GM21737 (cell line): ENCODE data around the gene OR6C75.
"Not testable (repeated sequence)": the region's sequence is repeated elsewhere in the genome, so short reads cannot be mapped to it uniquely, and the experiment has no call there.

Experiments
- ATAC-seq: cut with Tn5 transposase; IDR thresholded peaks from one replicate; pipeline ENCODE4 v1.9.1; 2021; ENCODE audit warnings: mild to moderate bottlenecking, moderate library complexity; ENCODE audit not compliant: unreplicated experiment

OR6C75 gene

DNA sequence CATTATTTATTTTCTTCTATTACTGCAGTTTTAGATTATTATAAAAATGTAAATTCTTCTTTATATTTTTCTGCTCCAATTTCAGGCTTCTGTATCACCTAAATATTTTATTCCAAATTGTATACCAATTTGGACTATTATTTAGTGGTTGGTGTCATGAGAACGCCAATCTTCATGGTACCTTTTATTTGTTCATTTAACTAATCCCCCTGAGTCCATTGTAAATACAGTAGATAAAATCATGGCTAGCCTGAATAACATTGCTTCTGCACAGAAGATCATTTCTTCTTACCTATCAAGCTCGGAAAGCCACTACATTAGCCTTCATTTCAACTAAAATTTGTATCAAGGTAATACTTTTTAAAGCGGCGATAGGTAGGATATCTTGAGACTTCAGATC is at the start of gene OR6C75:
Gene OR6C75 (plus strand): TSS at position 301 of the 400 bp plus-strand sequence. CDS start 2,136 bp downstream, outside the sequence.
- no peak for ATAC-seq

DNA sequence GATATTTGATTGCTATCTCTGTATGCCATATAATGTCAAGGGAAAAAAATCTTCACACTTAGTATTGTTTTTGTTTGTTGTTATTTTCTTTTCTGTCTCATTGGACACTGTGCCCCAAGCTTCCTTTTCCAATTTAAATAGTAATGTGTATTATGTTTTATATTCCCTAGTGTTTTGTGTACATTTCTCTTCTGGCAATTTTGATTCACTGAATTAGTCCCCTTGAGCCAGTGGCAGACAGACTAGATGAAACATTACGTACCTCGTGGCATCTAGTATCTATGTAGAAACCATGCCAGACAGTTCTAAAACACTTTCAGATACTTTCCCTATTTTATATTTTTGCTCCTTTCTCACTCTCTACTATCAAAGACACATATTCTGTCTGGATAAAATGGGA is 48.7 kb upstream of the OR6C75 start, which contains the start of gene OR6C1:
Gene OR6C1 (plus strand): TSS at position 301 of the 400 bp plus-strand sequence. CDS start 6,257 bp downstream, outside the sequence.
- no peak for ATAC-seq

DNA sequence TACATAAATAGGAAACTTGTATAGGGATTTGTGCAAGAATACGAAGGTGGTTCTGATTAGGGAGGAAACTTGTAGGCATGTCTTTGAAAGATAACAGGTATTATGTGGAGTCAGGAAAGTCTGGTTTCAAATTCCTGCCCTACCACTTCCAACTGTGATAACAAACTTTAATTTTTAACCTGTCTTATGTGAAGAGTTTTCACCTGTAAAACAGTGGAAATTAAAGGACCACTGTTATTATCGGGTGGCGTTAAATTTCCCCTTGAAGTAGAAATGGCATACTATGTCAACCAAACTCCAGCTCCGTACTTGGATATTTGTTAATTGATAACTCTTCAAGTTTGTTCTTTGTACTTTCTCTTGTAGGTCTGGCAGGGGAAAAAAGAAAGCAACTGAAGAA is 42.6 kb upstream of the OR6C75 start:
- no peak for ATAC-seq

DNA sequence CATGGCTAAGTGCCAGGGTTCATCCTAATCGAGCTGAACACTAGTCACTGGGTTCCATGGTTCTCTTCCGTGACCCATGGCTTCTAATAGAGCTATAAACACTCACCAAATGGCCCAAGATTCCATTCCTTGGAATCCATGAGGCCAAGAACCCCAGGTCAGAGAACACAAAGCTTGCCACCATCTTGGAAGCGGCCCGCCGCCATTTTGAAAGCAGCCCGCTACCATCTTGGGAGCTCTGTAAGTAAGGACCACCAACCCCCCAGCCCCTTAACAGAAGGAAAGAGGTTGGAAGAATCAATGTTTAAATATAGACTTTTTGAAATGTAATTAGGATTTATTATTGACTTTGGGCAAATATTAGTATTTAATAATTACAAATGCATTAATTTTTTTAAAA is 37.0 kb upstream of the OR6C75 start:
- not testable (repeated sequence) for ATAC-seq

DNA sequence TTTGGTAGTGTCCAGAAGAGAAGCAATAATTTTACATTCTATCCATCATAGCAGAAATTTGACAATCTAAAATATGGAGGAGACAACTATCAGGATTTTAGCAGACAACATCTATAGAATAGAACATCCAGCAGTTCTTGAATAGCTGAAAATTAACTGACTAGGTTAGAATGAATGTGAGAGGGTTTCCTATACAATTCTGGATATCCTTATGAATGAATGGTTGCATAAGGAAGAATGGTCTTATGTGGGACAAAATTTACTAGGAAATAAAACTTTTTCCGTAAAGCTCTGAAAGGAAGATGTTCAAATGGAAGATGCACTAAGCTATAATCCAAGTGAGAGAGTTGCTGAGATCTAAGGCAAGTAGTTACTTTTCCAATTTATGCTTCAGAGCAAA is 32.3 kb upstream of the OR6C75 start, which contains the start of gene OR6C3:
Gene OR6C3 (plus strand): TSS at position 301 of the 400 bp plus-strand sequence. CDS start 955 bp downstream, outside the sequence.
- ATAC-seq: no peak

DNA sequence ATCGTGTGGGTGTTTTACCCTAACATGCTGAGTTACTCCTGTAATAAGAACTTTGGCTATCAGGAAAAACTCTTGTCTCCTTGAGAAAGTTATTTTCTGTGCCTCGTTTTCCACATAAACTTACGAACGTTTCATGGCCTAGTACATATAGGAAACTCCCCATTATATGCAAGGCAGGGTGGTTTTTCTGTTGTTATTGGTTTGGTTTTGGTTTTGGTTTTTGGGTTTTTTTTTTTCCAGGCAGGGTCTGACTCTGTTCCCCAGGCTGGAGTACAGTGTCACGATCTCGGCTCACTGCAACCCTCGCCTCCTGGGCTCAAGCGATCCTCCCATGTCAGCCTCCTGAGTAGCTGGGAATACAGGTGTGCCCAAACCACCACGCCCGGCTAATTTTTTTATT is 26.8 kb upstream of the OR6C75 start:
- ATAC-seq: no peak

DNA sequence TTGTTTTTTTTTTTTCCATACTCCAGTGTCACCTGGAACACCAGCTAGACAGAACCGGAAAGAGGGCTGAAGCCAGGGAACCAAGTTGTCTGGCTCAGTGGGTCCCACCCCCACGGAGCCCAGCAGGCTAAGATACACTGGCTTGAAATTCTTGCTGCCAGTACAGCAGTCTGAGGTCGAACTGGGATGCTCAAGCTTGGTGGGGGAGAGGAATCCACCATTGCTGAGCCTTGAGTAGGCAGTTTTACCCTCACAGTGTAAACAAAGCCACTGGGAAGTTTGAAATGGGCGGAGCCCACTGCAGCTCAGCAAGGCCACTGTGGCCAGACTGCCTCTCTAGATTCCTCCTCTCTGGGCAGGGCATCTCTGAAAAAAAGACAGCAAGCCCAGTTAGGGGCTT is 7.4 kb upstream of the OR6C75 start:
- not testable (repeated sequence) for ATAC-seq

DNA sequence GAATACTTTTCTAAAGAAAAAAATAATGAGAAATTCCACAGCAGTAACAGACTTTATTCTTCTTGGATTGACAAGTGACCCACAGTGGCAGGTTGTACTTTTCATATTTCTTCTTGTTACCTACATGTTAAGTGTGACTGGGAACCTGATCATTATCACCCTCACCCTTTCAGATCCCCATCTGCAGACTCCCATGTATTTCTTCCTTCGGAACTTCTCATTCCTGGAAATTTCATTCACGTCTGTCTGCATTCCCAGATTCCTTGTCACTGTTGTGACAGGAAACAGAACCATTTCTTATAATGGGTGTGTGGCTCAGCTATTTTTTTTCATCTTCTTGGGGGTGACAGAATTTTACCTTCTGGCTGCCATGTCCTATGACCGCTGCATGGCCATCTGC is 2.3 kb downstream of the OR6C75 start:
- ATAC-seq: no peak

DNA sequence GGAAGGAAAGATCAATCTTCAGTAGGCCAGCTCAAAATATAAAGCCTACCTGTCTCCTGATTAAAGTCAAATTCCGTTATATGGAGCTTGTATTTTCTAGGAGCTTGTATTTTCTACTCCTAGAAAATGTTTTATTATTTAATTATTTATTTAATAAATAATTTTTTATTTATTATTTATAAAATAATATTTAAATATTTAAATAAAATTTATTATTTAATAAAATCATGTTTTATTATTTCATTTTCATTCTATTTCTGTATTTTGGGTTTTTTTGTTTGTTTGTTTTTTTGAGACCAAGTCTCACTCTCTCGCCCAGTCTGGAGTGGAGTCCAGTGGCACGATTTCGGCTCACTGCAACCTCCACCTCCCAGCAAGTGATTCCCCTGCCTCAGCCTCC is 9.7 kb downstream of the OR6C75 start:
- no peak for ATAC-seq

DNA sequence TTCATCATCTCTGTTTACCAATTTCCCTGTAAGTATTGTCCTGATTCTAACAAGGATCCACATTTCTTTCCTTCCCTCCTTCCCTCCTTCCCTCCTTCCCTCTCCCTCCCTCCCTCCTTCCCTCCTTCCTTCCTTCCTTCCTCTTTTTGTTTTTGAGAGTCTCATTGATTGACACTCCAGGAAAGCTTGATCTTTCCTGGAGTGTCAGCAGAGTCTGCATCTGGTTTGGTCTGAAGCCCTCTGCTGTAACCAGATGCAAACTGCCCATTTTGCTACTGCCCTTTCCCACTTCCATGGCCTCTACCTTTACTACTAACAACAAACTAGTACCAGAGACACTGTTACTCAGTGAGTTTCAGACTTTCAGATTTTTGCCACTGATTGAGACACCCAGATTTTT is 23.1 kb downstream of the OR6C75 start:
- ATAC-seq: no peak

DNA sequence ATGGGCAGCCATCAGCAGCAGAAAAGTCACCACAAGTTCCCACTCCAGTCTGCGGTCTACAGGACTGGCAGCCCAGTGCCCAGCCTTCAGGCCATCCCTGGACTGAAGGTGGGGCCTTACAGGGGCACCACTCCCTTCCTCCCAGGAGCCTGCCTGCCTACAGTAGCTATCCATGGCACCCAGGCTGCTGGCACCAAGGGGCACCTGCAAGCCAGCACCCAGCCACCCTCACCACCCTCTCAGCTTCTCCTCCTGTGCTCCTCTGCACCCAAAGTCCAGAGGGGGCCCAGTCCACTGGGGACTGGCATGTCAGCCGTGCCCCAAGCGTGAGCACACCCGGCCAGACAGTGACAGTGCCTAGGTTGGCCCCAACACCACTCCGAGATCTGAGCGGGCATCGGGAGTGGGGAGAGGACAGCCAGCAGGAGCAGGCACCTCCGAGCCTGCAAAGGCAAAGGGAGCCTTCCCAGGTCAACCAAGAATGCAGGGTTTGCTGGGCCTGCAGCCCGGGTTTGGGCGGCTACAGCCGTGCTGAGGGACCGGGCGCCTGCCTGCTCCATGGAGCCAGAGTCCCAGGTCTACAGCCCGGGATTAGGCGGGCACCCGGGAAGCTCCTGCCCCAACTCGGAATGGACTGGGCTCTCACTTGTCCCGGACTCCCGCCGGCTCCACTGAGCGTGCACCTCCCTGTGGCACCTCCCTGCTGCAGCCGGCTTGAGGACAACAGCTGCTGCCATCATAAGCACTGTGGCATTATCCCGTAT is 29.4 kb downstream of the OR6C75 start:
- ATAC-seq: no peak

DNA sequence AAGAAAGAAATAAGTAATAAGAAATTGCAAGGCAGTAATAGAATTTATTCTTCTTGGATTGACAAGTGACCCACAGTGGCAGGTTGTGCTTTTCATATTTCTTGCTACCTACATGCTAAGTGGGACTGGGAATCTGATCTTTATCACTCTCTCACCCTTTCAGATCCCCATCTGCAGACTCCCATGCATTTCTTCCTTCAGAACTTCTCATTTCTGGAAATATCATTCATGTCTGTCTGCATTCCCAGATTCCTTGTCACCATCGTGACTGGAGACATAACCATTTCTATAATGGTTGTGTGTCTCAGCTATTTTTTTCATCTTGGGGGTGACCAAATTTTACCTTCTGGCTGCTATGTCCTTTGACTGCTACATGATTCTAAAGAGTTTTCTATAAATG is 33.6 kb downstream of the OR6C75 start:
- ATAC-seq: no peak

DNA sequence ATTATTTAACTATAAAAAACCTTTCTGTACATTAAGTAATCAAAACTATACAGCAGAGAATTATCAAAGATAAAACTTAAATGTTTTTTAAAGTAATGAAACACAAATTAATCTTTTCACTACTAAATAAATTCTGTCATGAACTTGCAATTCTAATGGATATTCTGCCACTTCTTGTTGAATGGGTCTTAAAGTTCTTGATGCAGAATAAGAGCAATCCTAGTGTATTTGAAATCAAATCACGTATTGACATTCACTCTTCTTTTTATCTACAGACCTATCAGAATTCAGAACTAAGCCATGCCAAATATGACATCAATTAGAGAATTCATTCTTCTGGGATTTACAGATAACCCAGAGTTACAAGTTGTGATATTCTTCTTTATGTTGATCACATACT is 37.5 kb downstream of the OR6C75 start, which contains the start of gene OR6C65:
Gene OR6C65 (plus strand): TSS at position 301 of the 400 bp plus-strand sequence. CDS start 0 bp downstream, at position 301.
- no peak for ATAC-seq

DNA sequence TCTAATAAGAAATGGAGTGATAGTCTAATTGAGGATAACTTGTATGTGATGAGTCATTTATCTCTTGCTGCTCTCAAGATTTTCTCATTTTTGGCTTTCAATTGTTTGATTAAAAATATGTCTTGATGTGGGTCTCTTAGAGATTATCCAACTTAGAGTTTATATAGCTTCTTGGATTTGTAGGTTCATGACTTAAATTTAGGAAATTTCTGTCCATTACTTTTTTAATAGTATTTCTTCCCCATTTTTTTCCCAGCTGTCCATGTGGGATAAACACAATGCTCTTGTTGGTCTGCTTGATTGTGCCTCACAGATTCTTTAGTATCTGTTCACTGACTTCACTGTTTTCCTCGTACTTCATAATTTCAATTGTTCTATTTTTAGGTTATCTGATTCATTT is 45.1 kb downstream of the OR6C75 start:
- ATAC-seq: no peak

DNA sequence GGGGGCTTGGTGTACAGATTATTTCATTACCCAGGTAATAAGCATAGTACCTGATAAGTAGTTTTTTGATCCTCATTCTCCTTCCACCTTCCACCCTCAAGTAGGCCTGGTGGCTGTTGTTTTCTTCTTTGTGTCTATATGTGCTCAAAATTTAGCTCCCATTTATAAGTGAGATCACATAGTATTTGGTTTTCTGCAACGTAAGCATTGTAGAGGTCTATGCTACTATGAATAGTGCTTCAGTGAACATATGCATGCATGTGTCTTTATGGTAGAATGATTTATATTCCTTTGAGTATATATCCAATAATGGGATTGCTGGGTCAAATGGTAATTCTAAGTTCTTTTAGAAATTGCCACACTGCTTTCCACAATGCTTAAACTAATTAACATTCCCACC is 46.4 kb downstream of the OR6C75 start:
- not testable (repeated sequence) for ATAC-seq

DNA sequence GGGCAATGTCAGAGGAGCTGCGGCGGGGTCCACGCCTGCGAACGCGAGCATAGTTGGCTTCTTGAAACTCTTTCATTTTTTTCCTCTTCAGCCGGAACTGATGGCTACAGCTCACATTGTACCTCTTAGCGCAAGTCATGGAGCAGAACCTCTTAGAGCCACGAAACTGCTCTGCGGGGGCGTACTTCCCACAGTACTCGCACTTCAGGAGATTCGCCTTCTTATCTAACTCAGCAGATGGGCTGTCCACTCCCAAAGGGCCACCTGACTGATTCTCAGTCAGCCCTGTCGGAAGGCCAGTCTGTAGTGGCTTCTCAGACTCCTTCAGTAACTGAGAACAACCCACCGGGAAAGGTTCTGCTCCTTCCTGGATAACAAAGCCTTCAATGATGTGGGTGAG is 49.4 kb downstream of the OR6C75 start:
- ATAC-seq: not testable (repeated sequence)

DNA sequence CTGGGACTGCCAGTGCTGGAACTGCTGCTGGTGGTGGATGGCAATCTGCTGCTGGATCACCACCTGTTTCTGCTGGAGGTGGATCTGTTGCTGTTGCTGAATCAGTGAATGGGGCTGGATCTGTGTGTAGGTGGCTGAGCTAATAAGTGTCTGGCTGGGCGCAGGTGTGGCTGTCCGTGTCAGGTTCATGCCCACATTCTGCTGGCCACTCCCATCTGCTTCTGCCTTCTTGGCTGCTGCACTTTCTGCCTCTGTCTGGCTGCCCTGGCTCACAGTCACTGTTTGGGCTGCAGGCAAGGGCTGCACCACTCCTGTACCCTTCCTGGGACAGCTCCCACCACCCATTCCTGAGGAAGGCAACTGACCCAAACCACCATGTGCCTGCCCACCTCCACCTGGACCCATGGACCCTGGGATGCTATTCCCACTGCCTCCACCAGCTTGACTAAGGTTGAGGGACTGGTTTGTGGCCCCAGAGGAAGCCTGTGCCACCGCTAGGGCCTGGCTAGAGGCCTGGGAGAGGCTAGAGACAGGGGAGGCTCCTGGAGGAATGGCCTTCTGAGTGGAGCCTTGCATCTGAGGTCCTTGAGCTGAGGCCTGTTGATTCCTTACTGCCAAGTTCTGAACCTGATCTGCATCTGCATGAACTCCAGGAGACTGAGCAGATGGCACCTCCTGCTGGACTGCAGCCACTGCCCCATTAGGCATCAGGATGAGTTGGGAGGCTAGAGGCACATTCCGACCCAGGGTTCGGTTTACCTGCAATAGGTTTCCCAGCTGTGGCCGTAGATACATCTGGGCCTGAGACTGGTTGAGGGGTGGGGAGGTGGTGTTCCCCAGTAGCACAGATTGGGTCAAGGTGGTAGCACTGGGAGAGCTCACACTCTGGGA is 51.0 kb downstream of the OR6C75 start:
- ATAC-seq: not testable (repeated sequence)

DNA sequence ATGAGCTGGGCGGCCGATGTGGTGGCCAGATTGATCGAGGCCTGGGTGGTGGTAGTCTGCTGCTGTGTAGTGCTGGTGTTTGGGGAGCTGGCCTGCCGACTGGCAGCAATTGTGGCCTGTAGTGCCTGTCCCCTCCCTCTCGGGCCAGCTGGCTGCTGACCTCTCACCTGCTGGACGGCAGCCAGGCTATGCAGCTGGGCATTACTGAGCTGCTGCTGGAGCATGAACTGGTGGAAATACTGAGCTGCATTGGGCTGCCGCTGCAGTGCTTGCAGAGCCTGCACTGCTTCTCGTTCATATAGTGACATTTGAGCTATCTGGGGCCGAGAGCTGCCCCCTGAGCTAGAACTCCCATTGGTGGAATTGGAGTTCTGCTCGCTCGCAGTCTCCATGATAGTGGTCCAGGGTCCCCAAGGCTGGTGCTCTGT is 51.6 kb downstream of the OR6C75 start:
- ATAC-seq: not testable (repeated sequence)

DNA sequence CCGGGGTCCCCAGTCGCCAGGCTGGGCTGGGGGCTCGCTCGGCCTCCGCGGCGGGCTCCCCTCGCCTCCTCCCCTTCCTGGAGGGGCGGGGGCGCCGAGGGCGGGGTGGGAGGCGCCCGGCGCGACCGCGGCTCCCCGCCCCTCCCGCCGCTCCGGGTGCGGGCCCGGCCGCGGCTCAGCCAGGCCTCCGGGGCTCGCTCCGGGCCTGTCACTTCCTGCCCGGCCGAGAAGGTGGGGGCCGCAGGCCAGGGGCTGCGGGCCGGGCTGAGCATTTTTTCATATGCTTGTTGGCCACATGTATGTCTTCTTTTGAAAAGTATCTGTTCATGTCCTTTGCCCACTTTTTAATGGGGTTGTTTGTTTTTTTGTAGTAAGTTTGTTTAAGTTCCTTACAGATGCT is 52.1 kb downstream of the OR6C75 start:
- ATAC-seq: not testable (repeated sequence)

DNA sequence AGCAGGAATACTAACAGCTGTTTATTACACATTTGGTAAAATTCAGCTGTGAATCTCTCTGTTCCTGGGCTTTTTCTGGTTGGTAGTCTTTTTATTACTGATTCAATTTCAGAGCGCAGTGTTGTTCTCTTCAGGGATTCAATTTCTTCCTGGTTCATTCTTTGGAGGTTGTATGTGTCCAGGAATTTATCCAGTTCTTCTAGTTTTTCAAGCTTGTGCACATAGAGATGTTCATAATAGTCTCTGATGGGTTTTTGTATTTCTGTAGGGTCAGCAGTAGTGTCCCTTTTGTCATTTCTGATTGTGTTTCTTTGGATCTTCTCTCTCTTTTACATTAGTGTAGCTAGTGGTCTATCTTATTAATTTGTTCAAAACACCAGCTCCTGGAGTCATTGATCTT is 54.2 kb downstream of the OR6C75 start:
- ATAC-seq: no peak
